Measurements from ENCODE around the gene DOCK11. TPM values are rescaled to one million over a fixed set of nuclear protein-coding genes. Genes with fewer than 3 reads are reported as not detected.

DOCK11 gene
- total and polyA plus RNA-seq, 9 of the 15 experiments (the other 6 are each of a cell fraction or from before 2014, with no cell fraction given) = 41.8 to 77.8 (median 50.9) TPM

DNA sequence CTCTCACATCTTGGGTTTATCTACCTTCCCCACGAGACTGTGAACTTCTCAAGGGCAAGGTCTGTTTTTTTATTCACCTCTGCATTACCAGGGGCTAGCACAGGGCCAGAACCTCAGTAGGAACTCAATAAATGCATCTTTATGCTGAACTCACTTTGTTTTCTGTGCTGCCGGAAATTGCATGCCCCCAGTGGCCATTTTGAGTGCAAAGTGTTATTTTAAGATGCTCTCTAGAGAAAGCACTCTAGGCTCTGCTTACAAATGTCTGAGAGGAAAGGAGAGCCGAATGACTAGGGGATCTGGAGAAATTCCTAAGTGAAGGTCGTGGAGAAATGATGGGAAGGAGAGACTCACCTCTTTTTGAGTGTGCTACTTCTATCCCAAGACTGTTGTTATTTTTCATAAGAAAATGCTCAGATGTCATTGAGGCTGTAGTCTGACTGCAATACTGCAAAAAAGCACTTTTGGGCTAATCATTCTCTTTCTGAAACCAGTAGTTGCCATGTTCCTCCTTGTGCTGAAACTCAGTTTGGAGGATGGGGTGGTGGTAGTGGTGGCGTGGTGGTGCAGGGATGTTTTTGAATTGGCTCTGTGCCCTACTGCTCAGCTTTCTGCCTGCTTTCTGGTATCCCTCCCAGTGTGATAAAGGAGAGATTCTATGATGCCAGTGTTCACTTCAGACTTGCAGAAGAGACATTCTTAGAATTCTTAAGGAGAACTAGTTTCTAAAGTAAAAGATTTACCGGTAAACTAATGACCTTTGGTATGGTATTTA lies 41.3 kb downstream of the DOCK11 start (continued):
- TF ChIP-seq ZKSCAN8 (CRISPR knock-in tag; IDR thresholded peaks at IDR 0.05) (peak; percentile 92), ZNF175 (CRISPR knock-in tag; IDR thresholded peaks at IDR 0.05; ENCODE audit: low read depth) (no peak), NFIC (IDR thresholded peaks at IDR 0.05) (peak; percentile 28), RAD21 (CRISPR knock-in tag; conservative IDR thresholded peaks at IDR 0.05 in 1 of 2, IDR thresholded peaks at IDR 0.05 in 1 of 2) (peak in 1 of 2 experiments; percentile 35; a peak in 2 of 4 replicates), RFX7 (CRISPR knock-in tag; IDR thresholded peaks at IDR 0.05) (no peak)

GRCh38 chrX:118538386-118538785 lies 42.8 kb downstream of the DOCK11 start:
- ChIA-PET CTCF (ENCODE audit: low intra/inter-chr PET ratio) (no interaction called here), POLR2A (interaction anchor here (0.8 to 1.9 kb wide), 3 partner anchors 9 to 17 kb away, joined by 3 to 6 read pairs (median 3); no protein-coding TSS in a partner anchor)
- FAIRE-seq (peak; percentile 29), DNase-seq (ENCODE audit: extremely low read depth in 1 of 4, low spot score in 3 of 4) (no peak), ATAC-seq (no peak)
- Histone ChIP-seq H3K79me2 (ENCODE audit: control insufficient read depth, insufficient read depth, low read length) (peaks cover 68% of the 10 kb centered on the region), H3K9ac (ENCODE audit: insufficient read depth in 1 of 2, low read depth in 2 of 2, low read length in 2 of 2) (no peak overlapping the region), H3K27me3 (ENCODE audit: control insufficient read depth in 2 of 2, insufficient read depth in 2 of 2, low read length in 2 of 2) (no peaks in the 10 kb centered on the region), H4K20me1 (replicated peaks; ENCODE audit: control insufficient read depth, insufficient read depth, low read length) (no peaks in the 10 kb centered on the region), H3K9me3 (replicated peaks; ENCODE audit: control insufficient read depth, insufficient read depth, low read depth, low read length) (no peaks in the 10 kb centered on the region), H2AFZ (ENCODE audit: low read depth, low read length) (no peak overlapping the region), H3K4me1 (replicated peaks in 1 of 2; ENCODE audit: control insufficient read depth in 2 of 2, insufficient read depth in 2 of 2, low read length in 2 of 2) (peaks cover 0 to 17% of the 10 kb centered on the region in 2 experiments; a peak in 2 of 5 replicates), H3K9me1 (ENCODE audit: control insufficient read depth, insufficient read depth, low read length) (no peaks in the 10 kb centered on the region), H3K4me3 (no peak overlapping the region), H3K36me3 (ENCODE audit: control insufficient read depth, insufficient read depth, low read length) (peaks cover 10% of the 10 kb centered on the region; the same call in 1 of the 3 replicates), H3K4me2 (ENCODE audit: insufficient read depth, low read length) (no peak overlapping the region), H3K27ac (ENCODE audit: extremely low read depth, low read depth, low read length) (no peak overlapping the region)
- intact Hi-C loops (cut with micrococcal nuclease) (no loop called here), in situ Hi-C loops (cut with MboI) (no loop called here)
- BruUV-seq (replicated peaks) = no TSS peak
- 96% methylated on average over 5 of the region's 5 CpGs for WGBS (ENCODE audit: insufficient coverage, low coverage, missing lambda C conversion rate)
- TF ChIP-seq FOSL1 (tag; conservative IDR thresholded peaks at IDR 0.05) (no peak), PKNOX1 (IDR thresholded peaks at IDR 0.05) (no peak), KLF1 (tag; IDR thresholded peaks at IDR 0.05) (no peak), PHB2 (IDR thresholded peaks at IDR 0.05; ENCODE audit: low read depth) (no peak), SREBF1 (IDR thresholded peaks at IDR 0.05; ENCODE audit: borderline replicate concordance, low read depth, low read length) (no peak), ZKSCAN8 (CRISPR knock-in tag; IDR thresholded peaks at IDR 0.05) (no peak), SNIP1 (IDR thresholded peaks at IDR 0.05; ENCODE audit: low read depth) (no peak), POLR2H (tag; IDR thresholded peaks at IDR 0.05; ENCODE audit: low read depth) (no peak), ZNF217 (CRISPR knock-in tag; IDR thresholded peaks at IDR 0.05) (no peak)
- TF ChIP-seq, protein P1, sequence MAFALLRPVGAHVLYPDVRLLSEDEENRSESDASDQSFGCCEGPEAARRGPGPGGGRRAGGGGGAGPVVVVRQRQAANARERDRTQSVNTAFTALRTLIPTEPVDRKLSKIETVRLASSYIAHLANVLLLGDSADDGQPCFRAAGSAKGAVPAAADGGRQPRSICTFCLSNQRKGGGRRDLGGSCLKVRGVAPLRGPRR (CRISPR knock-in tag; IDR thresholded peaks at IDR 0.05) = no peak
